ENCODE results near the gene ZNF683.

The ZNF683 gene

DNA sequence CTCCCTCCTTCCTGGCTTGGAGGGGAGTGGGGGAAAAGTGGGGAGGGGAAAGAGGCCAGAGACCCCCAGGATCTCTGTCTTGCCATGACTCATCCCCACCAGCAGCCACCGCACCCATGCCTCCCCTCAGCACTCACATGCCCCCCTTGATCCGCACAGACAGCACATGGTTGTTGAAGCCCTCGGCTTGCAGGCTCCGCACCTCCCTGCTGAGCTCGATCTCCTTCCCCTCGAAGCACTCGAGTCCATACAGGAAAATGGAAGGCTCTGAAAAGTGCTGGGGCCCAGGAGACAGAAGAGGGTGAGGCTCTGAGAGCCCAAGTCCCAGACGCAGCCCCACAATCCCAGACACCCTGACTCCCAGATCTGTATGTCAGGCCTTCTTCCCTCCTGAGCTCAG lies 44.0 kb downstream of the ZNF683 start:
- DNase-seq (ENCODE audit: low read depth), result no peak
- no peak overlapping the region for H3K4me3 ChIP-seq (ENCODE audit: control insufficient read depth, low read depth, low read length)
- TF ChIP-seq, protein P1, sequence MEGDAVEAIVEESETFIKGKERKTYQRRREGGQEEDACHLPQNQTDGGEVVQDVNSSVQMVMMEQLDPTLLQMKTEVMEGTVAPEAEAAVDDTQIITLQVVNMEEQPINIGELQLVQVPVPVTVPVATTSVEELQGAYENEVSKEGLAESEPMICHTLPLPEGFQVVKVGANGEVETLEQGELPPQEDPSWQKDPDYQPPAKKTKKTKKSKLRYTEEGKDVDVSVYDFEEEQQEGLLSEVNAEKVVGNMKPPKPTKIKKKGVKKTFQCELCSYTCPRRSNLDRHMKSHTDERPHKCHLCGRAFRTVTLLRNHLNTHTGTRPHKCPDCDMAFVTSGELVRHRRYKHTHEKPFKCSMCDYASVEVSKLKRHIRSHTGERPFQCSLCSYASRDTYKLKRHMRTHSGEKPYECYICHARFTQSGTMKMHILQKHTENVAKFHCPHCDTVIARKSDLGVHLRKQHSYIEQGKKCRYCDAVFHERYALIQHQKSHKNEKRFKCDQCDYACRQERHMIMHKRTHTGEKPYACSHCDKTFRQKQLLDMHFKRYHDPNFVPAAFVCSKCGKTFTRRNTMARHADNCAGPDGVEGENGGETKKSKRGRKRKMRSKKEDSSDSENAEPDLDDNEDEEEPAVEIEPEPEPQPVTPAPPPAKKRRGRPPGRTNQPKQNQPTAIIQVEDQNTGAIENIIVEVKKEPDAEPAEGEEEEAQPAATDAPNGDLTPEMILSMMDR (IDR thresholded peaks at IDR 0.05; ENCODE audit: control insufficient read depth, insufficient read depth, low read depth, low read length, missing control alignments), result no peak

DNA sequence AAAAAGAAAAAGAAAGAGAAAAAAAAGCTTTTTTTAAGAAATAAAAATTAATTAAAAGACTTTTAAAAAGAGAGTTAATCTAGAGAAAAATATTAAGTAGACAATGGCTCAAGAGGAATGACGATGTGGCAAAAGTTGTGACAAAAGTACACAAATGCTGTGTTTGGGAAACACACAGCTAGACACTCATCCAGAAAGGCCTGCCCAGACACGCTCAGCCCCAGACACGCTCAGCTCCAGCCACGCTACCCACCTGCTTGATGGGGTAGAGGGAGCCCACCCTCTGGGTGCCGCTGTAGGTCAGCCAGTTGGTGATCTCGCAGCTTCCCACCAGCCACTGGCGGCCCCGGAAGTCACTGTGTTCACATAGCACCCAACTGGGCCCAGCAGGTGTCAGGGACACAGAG lies 44.6 kb downstream of the ZNF683 start:
- TF ChIP-seq, protein P1 (IDR thresholded peaks at IDR 0.05; ENCODE audit: control insufficient read depth, insufficient read depth, low read depth, low read length, missing control alignments), result no peak
- DNase-seq (ENCODE audit: low read depth), result no peak
- H3K4me3 ChIP-seq (ENCODE audit: control insufficient read depth, low read depth, low read length), result no peak overlapping the region

DNA sequence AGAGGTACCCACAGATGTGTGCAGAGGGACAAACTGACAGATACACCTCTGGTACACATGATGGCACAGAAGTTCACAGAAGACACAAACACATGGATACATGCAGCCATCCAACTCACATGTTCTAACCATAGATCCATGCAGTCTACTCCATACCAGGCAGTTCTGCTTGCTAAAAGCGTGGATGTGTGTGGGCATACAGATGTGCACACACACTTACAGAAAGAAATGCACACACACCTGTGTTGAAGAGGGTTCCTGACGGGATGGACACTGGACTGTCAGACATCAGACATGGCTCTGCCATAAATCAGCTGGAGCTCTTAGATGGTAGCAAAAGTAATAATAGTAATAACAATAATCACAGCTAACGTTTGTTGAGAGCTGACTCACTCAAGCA lies 48.0 kb downstream of the ZNF683 start:
- H3K4me3 ChIP-seq (ENCODE audit: control insufficient read depth, low read depth, low read length), result no peak overlapping the region
- DNase-seq (ENCODE audit: low read depth), result no peak
- TF ChIP-seq, protein P1 (IDR thresholded peaks at IDR 0.05; ENCODE audit: control insufficient read depth, insufficient read depth, low read depth, low read length, missing control alignments), result no peak

DNA sequence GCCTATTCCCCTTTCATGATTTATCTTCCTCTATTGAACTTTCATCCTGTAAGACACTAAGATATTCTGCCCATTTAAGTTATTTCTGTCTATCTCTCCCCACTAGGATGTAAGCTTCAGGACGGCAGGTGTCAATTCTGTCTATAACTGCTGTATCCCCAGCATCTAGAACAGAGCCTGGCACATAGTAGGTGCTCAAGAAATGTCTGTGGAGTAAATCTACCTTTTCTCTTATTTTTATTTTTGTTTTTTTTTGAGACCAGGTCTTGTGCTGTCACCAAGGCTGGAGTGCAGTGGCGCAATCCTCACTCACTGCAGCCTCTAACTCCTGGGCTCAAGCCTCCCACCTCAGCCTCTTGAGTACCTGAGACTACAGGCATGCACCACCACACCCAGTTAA lies 49.2 kb downstream of the ZNF683 start:
- TF ChIP-seq, protein P1 (IDR thresholded peaks at IDR 0.05; ENCODE audit: control insufficient read depth, insufficient read depth, low read depth, low read length, missing control alignments), result no peak
- H3K4me3 ChIP-seq (ENCODE audit: control insufficient read depth, low read depth, low read length), result no peak overlapping the region
- no peak for DNase-seq (ENCODE audit: low read depth)

DNA sequence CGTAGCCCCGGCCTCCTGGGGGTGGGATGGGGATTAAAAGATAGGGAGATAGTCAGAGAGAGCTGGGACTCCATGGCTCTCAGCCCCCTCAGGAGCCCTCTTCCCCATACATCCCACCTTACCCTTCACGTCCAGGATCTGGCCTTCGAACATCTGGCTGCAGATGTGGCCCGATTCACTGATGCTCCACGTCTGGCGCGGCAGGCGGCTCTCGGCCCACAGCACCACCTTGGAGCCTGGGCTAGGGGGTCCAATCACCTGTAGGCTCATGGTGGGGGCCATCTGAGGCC lies 50.6 kb downstream of the ZNF683 start:
- no peak overlapping the region for H3K4me3 ChIP-seq (ENCODE audit: control insufficient read depth, low read depth, low read length)
- TF ChIP-seq, protein P1 (IDR thresholded peaks at IDR 0.05; ENCODE audit: control insufficient read depth, insufficient read depth, low read depth, low read length, missing control alignments), result no peak
- no peak for DNase-seq (ENCODE audit: low read depth)

DNA sequence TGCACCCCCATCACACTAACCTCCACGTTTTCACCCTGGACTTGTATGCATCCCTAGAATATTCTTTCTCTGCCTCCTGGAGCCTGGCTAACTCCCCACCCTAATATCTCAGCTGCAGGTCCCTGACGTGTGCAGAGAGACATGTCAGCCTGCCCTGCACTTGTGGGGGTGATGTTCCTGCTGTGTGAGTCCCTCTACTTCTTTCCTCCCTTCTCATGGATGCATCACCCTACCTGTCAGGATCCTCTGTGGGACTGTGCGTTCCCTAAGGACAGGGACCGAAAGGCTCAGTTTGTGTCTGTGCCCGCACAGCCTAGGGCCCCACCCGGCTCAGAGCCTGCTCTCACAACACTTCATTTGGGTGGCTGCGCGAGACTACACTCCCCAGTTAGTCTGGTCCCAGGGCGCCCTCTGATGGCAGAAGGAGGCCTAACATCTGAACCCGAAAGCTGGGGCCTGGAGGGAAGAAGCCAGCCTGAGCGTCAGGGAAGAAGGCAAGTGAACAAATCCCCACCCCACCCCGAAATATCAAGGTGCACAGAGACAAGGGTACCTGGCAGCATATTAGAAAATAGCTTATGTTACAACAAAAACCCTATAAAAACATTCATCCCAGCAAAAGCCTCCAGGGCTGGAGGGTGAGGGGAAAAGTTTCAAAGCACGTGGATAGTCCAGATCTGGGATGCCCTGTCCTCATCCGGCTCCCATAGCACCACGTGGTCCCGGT lies 51.1 kb downstream of the ZNF683 start:
- DNase-seq (ENCODE audit: low read depth), result peak; percentile 43

More for the DNA sequence above, 51.1 kb downstream of the ZNF683 start:
- no peak overlapping the region for H3K4me3 ChIP-seq (ENCODE audit: control insufficient read depth, low read depth, low read length)
- TF ChIP-seq, protein P1 (IDR thresholded peaks at IDR 0.05; ENCODE audit: control insufficient read depth, insufficient read depth, low read depth, low read length, missing control alignments), result peak; percentile 93

Data from AG09309 (cell line).